Stimulated activated CD4-positive, alpha-beta T cell treated with anti-CD3 and anti-CD28 coated beads, Interleukin-1b, Interleukin-23, amount 100 ng/mL, for 24 hours (primary cell): ENCODE measurements around the gene NDEL1.

Source experiments
- DNase-seq, 4 experiments: peaks; one replicate each; pipeline ENCODE4 v3.0.0-alpha.2; 2020; ENCODE audit warnings: low read depth in 4 of 4, low spot score in 1 of 4

The NDEL1 gene

DNA sequence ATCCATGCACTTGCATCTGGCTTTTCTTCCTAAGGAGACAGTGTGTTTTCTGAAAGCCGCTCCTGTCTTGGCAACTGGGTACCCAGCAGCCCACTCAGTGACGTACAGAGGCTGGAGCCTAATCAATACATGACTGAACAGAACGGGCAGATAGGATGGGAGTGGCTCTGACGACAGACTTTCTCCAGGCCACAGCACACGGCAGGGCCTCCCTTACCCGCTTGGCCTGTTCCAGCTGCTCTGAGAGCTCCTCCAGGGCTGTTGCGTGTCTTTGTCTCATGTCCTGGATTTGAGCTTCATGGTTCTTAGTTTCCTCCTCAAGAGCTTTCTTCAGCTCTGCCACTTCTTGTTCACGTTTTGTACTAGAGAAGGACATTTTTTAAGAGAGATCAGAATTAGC, 64.9 kb downstream of the NDEL1 start:
- DNase-seq, result no peak

DNA sequence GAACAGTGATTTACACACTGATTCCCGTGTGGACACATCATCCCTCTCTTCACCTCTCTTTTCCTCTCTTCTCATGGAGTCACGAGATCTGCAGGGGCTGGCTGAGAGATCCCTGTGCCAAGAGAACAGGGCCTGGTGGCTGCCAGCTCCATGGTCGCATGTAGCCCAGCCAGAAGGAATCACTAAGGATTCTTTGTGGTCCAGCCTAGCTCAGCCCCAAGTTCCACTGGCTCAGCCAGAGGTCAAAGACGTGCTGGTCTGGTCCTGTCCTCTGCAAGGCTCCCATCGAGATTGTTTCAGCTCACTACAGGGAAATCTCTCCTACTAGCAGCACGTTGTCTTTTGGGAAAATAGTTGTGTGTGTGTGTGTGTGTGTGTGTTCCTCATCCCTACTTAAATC, 66.4 kb downstream of the NDEL1 start:
- DNase-seq, result no peak

DNA sequence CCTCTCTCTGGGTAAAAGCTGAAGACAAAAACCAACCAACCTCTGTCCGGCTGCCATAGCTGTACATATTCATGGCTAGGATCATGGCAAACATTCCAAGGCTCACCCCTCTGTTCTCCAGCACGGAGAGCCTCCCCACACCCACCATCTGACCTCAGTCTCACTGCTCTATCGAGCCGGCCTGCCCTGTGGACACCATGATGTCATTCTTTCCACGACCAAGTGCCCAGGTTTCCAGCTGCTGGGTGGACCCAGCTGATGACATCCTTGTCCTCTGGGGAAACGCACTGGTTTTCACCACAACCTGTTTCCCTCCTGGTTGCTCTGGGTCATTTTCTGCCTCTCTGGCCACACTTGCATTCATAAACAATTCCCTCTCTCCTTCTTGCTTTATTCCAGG, 67.7 kb downstream of the NDEL1 start:
- DNase-seq, result no peak

DNA sequence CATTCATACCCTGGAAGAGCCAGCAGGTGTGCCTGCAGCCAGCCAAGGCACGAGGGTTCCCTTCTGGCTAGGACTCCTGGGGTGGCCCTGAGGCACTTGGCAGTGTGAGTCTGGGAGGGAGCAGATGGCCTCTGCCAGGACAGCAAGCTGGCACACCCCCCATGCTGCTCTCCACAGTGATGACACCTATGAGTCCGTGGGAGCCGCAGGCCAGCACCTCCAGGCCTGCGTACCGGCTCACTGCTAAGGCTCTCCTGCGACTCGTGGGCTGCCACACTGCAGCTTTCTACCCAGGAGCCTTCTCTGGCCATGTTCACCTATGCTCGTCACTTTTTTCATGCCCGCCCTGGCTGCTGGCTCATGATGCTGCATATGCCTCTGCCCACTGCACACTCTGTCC, 68.1 kb downstream of the NDEL1 start:
- no peak for DNase-seq

DNA sequence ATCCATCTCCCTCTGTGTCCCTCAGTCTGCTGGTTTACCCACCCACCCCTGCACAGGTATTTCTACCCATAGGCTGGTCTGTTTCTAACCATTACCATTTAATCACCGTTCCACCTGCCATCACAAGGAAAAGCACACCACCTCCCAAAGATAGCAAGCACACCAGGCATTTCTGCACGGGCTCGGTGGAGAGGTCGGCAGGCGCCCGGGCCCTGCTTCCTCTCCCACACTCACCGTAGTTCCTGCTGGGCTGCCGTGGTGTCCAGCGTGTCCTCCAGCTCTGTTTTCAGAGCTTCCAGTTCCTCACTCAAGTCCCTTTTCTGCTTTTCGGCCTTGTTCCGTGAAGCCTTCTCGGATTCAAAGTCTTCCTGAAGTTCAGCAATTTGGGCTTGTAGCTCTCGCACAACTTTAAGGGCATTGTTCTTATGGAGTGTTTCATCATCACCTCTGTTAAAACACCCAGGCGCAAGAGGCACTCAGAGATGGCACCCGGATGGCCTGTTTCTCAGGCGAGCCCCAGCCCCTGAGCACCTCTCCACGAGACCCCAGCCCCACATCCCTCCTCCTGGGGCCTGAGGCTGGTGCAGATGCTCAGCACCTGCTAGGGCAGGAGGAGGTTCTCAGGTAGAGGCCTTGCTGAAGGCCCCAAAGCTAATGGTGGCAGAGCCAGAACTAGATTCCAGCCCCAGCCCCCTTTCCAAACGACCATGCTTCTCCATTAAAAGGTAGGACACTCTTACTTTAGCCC, 69.0 kb downstream of the NDEL1 start:
- no peak for DNase-seq

DNA sequence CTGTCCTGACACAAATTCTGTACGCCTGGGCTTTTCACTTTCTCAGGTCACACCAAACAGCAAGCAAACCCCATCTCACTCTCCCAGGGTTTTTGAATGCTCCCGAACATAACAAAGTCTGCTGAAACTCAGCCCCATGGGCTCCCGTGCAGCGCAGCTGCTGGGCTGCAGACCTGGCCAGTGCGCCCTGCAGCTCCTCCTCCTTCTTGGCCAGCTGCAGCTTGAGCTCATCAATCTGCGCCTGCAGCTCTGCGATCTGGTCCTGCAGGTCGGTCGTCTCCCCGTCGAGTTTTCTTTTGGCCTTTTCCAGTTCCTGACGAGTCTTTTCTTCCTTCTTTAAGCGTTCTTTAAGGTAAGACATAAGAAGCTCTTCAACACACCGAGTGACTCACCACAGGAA, 70.5 kb downstream of the NDEL1 start:
- no peak for DNase-seq

DNA sequence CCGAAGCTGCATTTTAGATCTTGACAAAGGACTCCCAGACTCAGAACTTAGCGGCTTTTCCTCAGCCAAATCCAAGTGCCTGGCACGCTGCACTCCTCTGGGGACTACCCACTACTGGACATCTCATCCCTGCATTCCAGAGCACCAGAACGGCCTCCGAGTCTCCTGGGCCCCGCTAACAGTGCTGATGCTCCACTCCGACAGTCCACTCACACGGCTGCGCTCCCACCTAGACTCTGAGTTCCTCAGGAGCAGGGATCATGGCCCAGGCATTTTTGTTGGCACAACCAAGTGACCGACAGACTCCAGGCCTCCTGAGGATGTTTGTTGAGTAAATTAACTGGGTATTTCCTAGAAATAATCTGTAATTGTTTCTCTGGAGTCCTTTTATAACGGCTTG, 79.1 kb downstream of the NDEL1 start:
- no peak for DNase-seq
